GM18508 (cell line): Measurements from ENCODE around the gene GOLPH3.
"Not testable (repeated sequence)": the region's sequence is repeated elsewhere in the genome, so short reads cannot be mapped to it uniquely, and the experiment has no call there.

Experiments used
- ATAC-seq: cut with Tn5 transposase; IDR thresholded peaks from one replicate; pipeline ENCODE4 v1.9.1; 2021; ENCODE audit warnings: moderate number of reproducible peaks; ENCODE audit not compliant: insufficient read depth, unreplicated experiment

The GOLPH3 gene

GRCh38 chr5:32174011-32174870 is at the start of gene GOLPH3:
TSS of gene GOLPH3 (minus strand) at chr5:32174319. CDS start at chr5:32174034, 285 bp downstream.
- ATAC-seq: peak; percentile 50

- ATAC-seq: no peak
Measured at GRCh38 chr5:32222723-32223470, 48.8 kb upstream of the GOLPH3 start.

- ATAC-seq: no peak
Measured at GRCh38 chr5:32217886-32218396, 43.8 kb upstream of the GOLPH3 start.

- ATAC-seq: not testable (repeated sequence)
Measured at GRCh38 chr5:32214344-32214743, 40.2 kb upstream of the GOLPH3 start.

- ATAC-seq: no peak
Measured at GRCh38 chr5:32210151-32210550, 36.0 kb upstream of the GOLPH3 start.

GRCh38 chr5:32208837-32209236 is 34.7 kb upstream of the GOLPH3 start:
- not testable (repeated sequence) for ATAC-seq

GRCh38 chr5:32207355-32207634 is 33.2 kb upstream of the GOLPH3 start:
- ATAC-seq: no peak

- no peak for ATAC-seq
Measured at GRCh38 chr5:32206509-32207354, 32.6 kb upstream of the GOLPH3 start.

- no peak for ATAC-seq
Measured at GRCh38 chr5:32206053-32206452, 31.9 kb upstream of the GOLPH3 start.

GRCh38 chr5:32202394-32202793 is 28.3 kb upstream of the GOLPH3 start:
- ATAC-seq: no peak

GRCh38 chr5:32201122-32201753 is 27.1 kb upstream of the GOLPH3 start:
- ATAC-seq: no peak

- no peak for ATAC-seq
Measured at GRCh38 chr5:32197032-32197431, 22.9 kb upstream of the GOLPH3 start.

GRCh38 chr5:32195265-32195664 is 21.1 kb upstream of the GOLPH3 start:
- no peak for ATAC-seq

- ATAC-seq: no peak
Measured at GRCh38 chr5:32193591-32193990, 19.5 kb upstream of the GOLPH3 start.

GRCh38 chr5:32190095-32190494 is 16.0 kb upstream of the GOLPH3 start:
- ATAC-seq: no peak

- no peak for ATAC-seq
Measured at GRCh38 chr5:32187675-32188074, 13.6 kb upstream of the GOLPH3 start.

- no peak for ATAC-seq
Measured at GRCh38 chr5:32182463-32183063, 8.4 kb upstream of the GOLPH3 start.

- ATAC-seq: no peak
Measured at GRCh38 chr5:32173267-32174010, 680 bp downstream of the GOLPH3 start.

- no peak for ATAC-seq
Measured at GRCh38 chr5:32172923-32173266, 1.2 kb downstream of the GOLPH3 start.
